K562 (cell line): Measurements from ENCODE around the gene UBL5. TPM values are rescaled to one million over a fixed set of nuclear protein-coding genes. Genes with fewer than 3 reads are reported as not detected.

Experiments used
- BRD4 ChIP-seq: fragments of 200-600 bp; sonication (generic); IDR thresholded peaks from 2 replicates; pipeline ENCODE4 v1.6.1; 2017; ENCODE audit warnings: inconsistent platforms
- BRF2 ChIP-seq: IDR thresholded peaks from 3 replicates; pipeline ENCODE4 v1.6.1; 2011; ENCODE audit warnings: borderline replicate concordance, mild to moderate bottlenecking; ENCODE audit not compliant: insufficient read length, insufficient read depth
- CHD1 ChIP-seq: fragments of 200-600 bp; sonication (generic); IDR thresholded peaks from one replicate; pipeline ENCODE4 v1.6.1; 2012; ENCODE audit warnings: mild to moderate bottlenecking, moderate library complexity, low read length, inconsistent platforms
- DIDO1 ChIP-seq: fragments of 450-650 bp; IDR thresholded peaks from 2 replicates; pipeline ENCODE4 v1.6.1; 2016; ENCODE audit warnings: low read depth, missing biosample characterization, missing genetic modification characterization
- FIP1L1 ChIP-seq: fragments of 200-400 bp; formaldehyde crosslinking; IDR thresholded peaks from 2 replicates; pipeline ENCODE4 v1.6.1; 2018; ENCODE audit warnings: mild to moderate bottlenecking, low read depth, low read length; ENCODE audit not compliant: poor library complexity, severe bottlenecking
- FOXO4 ChIP-seq: fragments of 450-650 bp; formaldehyde crosslinking; IDR thresholded peaks from 2 replicates; pipeline ENCODE4 v1.4.0; 2020; ENCODE audit warnings: mild to moderate bottlenecking, moderate library complexity
- HINFP ChIP-seq: fragments of 450-650 bp; conservative IDR thresholded peaks from 2 replicates; pipeline ENCODE4 v1.6.1; 2016; ENCODE audit warnings: missing genetic modification characterization, low read depth, mild to moderate bottlenecking, control low read depth, missing compliant biosample characterization
- IFI16 ChIP-seq: fragments of 250-450 bp; sonication (Bioruptor Pico); IDR thresholded peaks from 2 replicates; pipeline ENCODE4 v2.1.2; 2022; ENCODE audit warnings: mild to moderate bottlenecking, inconsistent platforms
- KAT2B ChIP-seq: IDR thresholded peaks from one replicate; pipeline ENCODE4 v1.6.1; 2012; ENCODE audit warnings: low read depth, mild to moderate bottlenecking, control low read depth, inconsistent platforms, low read length, moderate library complexity
- NFATC3 ChIP-seq: fragments of 450-650 bp; IDR thresholded peaks from 2 replicates; pipeline ENCODE4 v1.6.1; 2017; ENCODE audit warnings: mild to moderate bottlenecking
- PHB ChIP-seq: fragments of 250-450 bp; sonication (Bioruptor Pico); IDR thresholded peaks from 2 replicates; pipeline ENCODE4 v1.5.0; 2021
- VEZF1 ChIP-seq: fragments of 200-800 bp; sonication (Bioruptor generic); IDR thresholded peaks from 2 replicates; pipeline ENCODE4 v1.6.1; 2017; ENCODE audit warnings: missing genetic modification characterization, missing compliant biosample characterization
- ZBTB26 ChIP-seq: fragments of 450-650 bp; formaldehyde crosslinking; IDR thresholded peaks from 2 replicates; pipeline ENCODE4 v1.4.0; 2022; ENCODE audit warnings: missing genetic modification characterization
- ZFPM2 ChIP-seq: fragments of 250-450 bp; sonication (Bioruptor Pico); IDR thresholded peaks from 2 replicates; pipeline ENCODE4 v1.5.1; 2022; ENCODE audit warnings: mild to moderate bottlenecking
- ZNF23 ChIP-seq: fragments of 250-450 bp; sonication (Bioruptor Pico); IDR thresholded peaks from 2 replicates; pipeline ENCODE4 v1.4.0; 2020; ENCODE audit warnings: mild to moderate bottlenecking
- ZNF561 ChIP-seq: fragments of 450-650 bp; formaldehyde crosslinking; conservative IDR thresholded peaks from 2 replicates; pipeline ENCODE4 v1.4.0; 2020; ENCODE audit warnings: mild to moderate bottlenecking, moderate library complexity
- polyA plus RNA-seq, 8 experiments: library from polyadenylated mRNA; depleted of rRNA in 4 of 8; stranded (reverse) in 5 of 8; unstranded in 3 of 8; fragments of >200 nt; fragmentation: Nextera tagmentation in 2 of 8; fragmentation: Illumina TruSeq in 1 of 8; extraction: Ambion mirVana in 2 of 8; extraction: Trizol in 1 of 8; gene quantifications; 2 replicates each; pipeline versions ENCODE4 v1.2.1 to v1.2.3, GENCODE V29; 2011 to 2014; ENCODE audit warnings: inconsistent platforms in 1 of 8, missing spikeins in 1 of 8
- total RNA-seq, 7 experiments: library from RNA; depleted of rRNA in 6 of 7; stranded (reverse); fragments of >200 nt in 6 of 7; fragmentation: Illumina TruSeq in 2 of 7; extraction: Trizol in 2 of 7; gene quantifications; 2 replicates each; pipeline versions ENCODE4 v1.2.1 to v1.2.3, GENCODE V29; 2011 to 2021; ENCODE audit warnings: low replicate concordance in 1 of 7

The UBL5 gene
- total and polyA plus RNA-seq, 9 of the 15 experiments (the other 6 are each of a cell fraction or from before 2014, with no cell fraction given) = 410 to 1,266 (median 613) TPM

- 0 out of 2 replicates have a peak, but pooled peaks have one; percentile 24 for TF ChIP-seq ZBTB26 (CRISPR knock-in tag)
- TF ChIP-seq NFATC3 = no peak
- TF ChIP-seq FOXO4 (CRISPR knock-in tag) = no peak
- no peak for TF ChIP-seq IFI16 (CRISPR knock-in tag)
- TF ChIP-seq PHB (CRISPR knock-in tag) = no peak
- no peak for TF ChIP-seq BRF2
- no peak for TF ChIP-seq KAT2B
- TF ChIP-seq DIDO1 (tag) = no peak
- no peak for TF ChIP-seq CHD1
- no peak for TF ChIP-seq BRD4
- TF ChIP-seq FIP1L1 = no peak
- TF ChIP-seq ZFPM2 (CRISPR knock-in tag) = no peak
- no peak for TF ChIP-seq ZNF561 (CRISPR knock-in tag)
- no peak for TF ChIP-seq ZNF23 (CRISPR knock-in tag)
- peak; percentile 86 for TF ChIP-seq VEZF1 (CRISPR knock-in tag)
- no peak for TF ChIP-seq HINFP (tag)
These were observed 30.4 kb downstream of the UBL5 start (continued) for GRCh38 chr19:9857920-9858746.
